GM21423 (cell line): ENCODE results near the gene CCR5AS.

Experiments
- ATAC-seq: cut with Tn5 transposase; IDR thresholded peaks from one replicate; pipeline ENCODE4 v1.9.1; 2021; ENCODE audit warnings: mild to moderate bottlenecking, moderate library complexity; ENCODE audit not compliant: unreplicated experiment

Gene CCR5AS

GRCh38 chr3:46318207-46318927 lies 88.5 kb downstream of the CCR5AS start:
- no peak for ATAC-seq

GRCh38 chr3:46316206-46316605 lies 90.7 kb downstream of the CCR5AS start:
- no peak for ATAC-seq

GRCh38 chr3:46314517-46314916 lies 92.3 kb downstream of the CCR5AS start:
- ATAC-seq = no peak
